T-helper 1 cell treated with Interleukin-12 subunit alpha and Interleukin-12 subunit beta and Interleukin-4 antibody, amounts not matched to agents 30 ng/mL and 1 ng/mL, for 36 hours (primary cell): ENCODE data around the gene ACRBP. TPM values are rescaled to one million over a fixed set of nuclear protein-coding genes. Genes with fewer than 3 reads are reported as not detected.

Experiments
- intact Hi-C: fragments of 100-400 bp; cut with micrococcal nuclease; formaldehyde crosslinking; loops from one replicate; pipeline ENCODE4 v1.15.1; 2024
- total RNA-seq: library from RNA; stranded (reverse); gene quantifications from 2 replicates; pipeline ENCODE4 v1.2.3, GENCODE V29; 2022

The ACRBP gene
- total RNA-seq, 1 donor from 2014 or later, result 1.0 TPM

DNA sequence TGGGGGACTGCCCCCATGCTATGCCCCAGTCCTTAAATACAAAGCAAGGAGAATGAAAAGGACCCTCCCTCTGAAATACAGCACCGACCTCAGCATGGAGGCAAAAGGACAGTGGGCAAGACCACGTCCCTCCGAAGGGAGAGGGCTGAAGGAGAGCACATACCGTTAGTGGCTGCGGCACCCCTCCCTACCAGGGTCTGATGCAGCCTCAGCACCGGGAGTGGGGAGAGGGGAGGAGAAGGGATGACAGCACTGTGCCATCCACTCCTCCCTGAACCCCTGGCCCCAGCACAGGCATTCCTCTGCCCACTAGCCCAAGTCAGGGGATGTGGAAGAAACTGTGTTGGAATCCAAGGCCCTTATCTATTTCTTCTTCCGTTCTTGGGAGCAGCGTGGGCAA lies 3.6 kb upstream of the ACRBP start:
- intact Hi-C loops, result no loop called here

DNA sequence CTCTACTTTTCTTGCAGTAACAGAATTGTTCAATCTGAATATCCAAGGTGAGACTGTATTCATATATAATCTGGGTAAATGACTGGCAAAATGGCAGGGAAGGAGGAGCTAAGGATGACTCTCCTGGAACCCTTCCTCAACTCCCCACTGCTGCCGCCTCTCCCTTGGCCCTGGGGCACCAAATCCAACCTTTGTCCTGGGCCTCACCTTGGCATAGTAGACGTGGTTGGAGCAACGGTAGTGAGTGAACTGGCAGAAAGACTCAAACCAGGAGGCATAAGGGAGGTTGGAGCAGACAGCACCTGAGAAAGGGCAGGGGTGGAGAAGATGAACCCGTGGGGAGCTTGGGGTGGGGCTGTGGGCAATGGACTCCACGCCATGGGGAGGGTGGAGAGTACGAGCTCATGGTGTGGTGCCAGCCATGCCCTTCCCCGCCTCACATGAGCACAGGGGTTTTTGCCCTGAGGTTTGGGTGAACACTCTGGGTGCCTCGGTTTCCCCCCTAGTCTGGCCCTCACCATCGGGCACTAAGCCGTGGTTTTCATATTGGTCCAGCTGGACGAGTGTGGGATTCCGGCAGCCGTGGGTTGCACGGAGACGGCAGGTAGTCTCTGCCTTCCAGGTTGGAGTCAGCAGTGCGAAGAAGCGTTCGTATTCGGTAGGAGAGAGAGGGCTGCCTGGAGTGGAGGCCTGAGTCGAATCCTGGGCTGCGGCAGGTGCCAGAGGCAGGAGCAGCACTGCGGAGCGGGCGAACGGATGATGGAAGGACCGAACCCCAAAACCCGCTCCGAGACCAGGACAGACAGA lies 753 bp downstream of the ACRBP start:
- intact Hi-C loops, result loop anchor here (1.0 kb wide), 1 partner anchor 11 kb away; the partner anchor contains the start of gene LPAR5

DNA sequence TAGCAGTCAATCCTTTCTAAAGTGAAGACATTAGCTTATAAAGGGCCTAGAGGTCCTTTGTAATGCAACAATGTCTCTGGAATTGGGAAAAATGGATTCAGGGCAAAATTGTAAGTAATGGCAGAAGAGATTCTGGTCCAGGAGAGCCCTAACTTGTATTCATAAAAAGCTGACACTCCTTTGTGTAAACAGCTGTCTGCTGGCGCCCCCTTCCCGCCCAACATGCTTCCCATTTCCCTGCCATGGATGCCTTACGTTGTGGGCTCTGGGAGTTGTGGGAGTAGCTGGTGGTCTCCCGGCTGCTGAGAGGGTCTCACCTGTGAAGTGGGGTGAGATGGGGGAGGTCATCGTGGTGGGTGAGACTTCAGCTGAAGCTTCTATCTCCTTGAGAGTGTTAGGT lies 2.3 kb downstream of the ACRBP start:
- intact Hi-C loops, result no loop called here

DNA sequence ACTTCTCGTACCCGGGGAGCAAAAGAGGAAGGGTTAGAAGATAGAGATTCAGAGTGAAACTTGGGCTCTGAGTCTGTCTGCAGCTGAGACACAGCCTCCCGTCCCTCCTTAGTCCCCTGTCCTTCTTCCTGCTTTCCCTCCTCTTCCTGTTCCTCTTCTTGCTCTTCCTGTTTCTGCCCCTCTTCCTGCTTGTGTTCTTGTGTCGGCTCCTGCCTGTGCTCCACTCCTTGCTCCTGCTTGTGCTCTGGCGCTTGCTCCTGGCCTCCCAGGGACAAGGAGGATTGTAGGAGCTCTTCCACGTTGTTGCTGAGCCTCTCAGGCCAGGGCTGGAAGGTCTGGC lies 3.0 kb downstream of the ACRBP start:
- intact Hi-C loops, result no loop called here

DNA sequence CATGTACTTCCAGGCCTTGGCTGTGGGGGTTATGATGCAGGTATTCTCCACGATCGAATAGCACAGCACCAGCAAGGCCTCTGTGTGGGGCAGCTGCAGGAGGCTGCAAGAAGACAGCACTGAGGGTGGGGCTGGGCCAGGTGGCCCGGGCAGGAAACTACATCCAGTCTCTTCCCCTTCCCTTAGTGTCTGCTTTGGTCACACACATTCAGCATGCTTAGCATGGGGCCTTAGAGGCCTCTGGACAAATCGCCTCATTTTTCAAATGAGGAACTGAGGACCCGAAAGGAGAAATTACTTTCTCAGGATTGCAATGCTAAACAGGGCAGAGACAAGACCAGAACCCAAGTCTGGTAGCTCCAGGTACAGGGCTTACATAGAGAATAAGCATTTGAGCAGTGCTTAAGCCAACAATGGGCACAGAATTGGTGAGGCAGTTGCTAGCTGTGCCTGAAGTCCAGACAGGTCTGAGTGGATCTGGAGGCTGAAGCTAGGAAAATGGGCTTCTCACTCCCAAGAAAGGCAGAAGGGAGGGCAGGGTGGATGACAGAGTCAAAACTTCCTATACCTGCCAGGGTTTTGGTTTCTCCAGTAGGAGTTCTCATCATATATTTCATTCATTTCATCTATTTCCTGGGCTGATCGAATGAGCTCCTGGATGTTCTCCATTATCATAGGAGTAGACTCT lies 3.5 kb downstream of the ACRBP start:
- intact Hi-C loops, result no loop called here

DNA sequence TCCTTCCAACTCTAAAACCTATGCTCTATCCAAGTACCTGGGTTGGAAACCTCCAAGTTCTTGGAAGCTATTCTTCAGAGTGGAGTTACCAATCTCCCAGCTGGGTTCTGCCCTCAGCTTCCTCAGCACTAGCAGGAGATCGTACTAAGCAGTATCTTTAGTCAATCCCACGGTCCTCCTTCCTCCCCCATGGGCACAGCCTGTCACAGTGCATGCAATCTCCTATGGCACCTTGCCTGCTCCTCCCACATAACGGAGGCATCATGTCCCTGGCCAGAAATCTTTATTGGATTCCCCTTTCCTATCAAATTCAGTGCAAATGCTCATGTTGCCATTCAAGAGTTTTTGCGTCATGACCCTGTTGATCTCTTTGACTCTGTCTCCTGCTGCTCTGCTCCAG lies 6.1 kb downstream of the ACRBP start:
- intact Hi-C loops, result no loop called here

DNA sequence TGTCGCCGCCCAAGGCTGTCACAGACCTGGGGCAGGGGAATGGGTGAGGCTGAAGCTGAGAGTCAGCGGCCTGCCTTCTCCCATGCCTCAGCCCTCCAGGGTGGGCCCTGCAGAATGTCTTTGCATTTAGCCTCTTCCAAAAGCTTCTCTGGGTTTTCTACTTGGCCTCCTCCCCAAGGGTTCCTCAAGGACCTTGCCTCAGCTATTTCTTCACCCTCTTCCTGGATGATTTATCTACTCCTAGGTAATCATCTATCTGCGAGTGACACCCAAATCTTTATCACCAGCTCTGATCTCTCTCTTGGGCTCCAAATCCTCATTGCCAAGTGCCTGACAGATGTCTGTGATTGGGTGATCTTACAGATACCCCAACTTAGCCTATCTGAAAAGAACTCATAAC lies 6.7 kb downstream of the ACRBP start:
- intact Hi-C loops, result no loop called here

DNA sequence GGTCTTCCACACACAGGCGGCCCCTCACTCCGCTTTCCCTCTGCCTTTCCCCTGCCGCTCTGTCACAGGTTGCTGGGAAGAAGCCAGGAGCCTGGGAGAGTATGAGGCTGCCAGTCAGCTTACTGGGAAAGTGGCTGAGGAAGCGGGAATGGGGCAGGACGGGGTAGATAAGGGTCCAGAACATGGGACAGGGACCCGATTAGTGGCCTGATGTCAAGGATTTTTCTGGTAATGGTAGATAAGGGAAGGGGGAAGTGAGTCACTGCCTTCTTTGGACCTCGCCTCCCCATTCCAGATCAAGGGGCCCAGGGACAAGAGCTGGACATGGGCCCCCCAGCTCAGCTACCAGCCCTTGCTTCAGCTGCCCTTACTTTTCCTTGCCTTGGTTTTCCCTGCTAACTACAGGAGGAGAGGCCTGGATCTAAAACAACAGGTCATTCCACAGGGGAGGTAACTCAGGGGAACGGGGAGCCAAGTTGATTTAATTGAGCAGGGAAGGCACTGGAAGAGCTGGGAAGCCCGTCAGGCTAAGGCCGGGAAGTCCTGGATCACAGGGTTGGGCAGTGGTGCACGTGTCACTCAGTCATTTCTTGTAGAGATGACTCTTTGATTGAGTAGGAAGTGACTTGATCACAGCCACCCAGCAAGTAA lies 8.0 kb downstream of the ACRBP start:
- intact Hi-C loops, result no loop called here

DNA sequence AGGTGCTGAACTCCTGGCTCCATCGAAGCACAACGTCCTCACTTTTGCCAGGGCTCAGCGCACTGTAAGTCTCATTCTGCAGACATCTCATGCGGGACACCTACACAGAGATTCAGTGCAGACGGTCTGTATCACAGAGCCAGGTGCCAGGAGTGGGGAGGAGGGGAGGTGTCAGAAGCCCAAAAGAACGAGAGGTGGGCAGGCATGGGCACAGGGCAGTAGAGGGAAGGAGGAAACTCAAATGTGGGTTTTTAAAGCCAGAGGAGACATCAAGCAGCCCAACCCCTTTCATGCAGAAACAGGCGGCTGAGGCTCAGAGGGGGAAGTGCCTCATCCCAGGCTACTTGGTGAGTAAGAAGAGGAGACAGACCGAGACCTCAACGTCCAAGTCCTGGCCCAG lies 8.9 kb downstream of the ACRBP start:
- intact Hi-C loops, result no loop called here

DNA sequence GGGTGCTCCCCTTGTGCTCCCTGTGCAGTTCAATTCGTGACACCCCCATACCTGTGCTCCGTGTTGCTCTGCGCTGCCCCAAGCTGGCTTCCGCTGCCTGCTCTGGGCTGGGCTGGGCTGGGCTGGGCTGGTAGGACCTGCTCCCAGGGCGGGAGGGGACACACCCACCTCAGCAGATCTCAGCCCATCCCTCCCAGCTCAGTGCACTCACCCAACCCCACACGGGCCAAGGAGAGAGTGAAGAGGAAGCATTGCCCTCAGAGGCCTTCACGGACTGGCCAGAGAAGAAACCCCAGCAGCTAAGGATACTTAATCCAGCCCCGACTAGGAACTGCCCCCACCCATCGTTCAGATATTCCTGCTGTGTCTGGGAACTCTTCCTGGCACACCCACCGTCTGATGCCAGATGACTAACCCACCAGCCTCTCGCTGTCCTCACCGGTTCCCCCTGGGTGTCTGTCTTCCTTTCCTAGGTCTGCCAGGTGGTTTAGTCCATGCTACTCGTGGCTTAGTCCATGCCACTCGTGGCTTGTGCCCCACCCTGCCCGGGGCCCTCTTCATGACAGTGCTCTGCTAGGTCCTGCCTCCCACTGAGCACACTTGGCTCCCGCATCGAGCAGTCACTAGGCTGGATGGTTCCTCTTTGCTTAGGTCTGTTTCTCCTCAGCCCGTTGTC lies 11.2 kb downstream of the ACRBP start, which contains the start of gene LPAR5:
Gene LPAR5 (minus strand): TSS at position 104 of the 676 bp plus-strand sequence. CDS start 14,711 bp downstream, outside the sequence.
- intact Hi-C loops, result loop anchor here (1.0 kb wide), 1 partner anchor 11 kb away; the partner anchor contains the start of gene ACRBP

DNA sequence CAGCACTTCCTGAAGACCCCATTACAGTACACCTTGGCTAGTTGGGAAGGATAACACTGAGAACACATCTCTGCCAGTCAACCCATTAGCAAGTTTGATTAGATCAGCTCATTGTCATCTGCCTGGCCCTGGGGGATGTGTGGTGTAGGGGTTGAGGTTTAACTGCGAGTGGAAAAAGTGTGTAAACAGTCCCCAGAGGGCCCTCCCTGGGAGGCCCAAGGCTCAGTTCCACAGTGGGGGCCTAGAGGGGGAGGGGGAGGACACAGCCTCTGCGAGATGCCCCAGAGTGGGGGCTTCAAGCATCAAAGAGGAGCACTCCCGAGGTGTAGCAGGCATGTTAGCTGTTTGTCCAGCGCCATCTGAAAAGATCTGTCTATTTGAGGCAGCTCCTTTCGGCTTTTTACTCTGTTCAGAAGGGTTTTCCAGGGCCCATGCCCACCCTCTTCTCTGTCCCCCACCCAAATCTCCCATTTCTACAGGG lies 11.8 kb downstream of the ACRBP start:
- intact Hi-C loops, result loop anchor here (1.0 kb wide), 1 partner anchor 12 kb away; the partner anchor contains the start of gene ACRBP

DNA sequence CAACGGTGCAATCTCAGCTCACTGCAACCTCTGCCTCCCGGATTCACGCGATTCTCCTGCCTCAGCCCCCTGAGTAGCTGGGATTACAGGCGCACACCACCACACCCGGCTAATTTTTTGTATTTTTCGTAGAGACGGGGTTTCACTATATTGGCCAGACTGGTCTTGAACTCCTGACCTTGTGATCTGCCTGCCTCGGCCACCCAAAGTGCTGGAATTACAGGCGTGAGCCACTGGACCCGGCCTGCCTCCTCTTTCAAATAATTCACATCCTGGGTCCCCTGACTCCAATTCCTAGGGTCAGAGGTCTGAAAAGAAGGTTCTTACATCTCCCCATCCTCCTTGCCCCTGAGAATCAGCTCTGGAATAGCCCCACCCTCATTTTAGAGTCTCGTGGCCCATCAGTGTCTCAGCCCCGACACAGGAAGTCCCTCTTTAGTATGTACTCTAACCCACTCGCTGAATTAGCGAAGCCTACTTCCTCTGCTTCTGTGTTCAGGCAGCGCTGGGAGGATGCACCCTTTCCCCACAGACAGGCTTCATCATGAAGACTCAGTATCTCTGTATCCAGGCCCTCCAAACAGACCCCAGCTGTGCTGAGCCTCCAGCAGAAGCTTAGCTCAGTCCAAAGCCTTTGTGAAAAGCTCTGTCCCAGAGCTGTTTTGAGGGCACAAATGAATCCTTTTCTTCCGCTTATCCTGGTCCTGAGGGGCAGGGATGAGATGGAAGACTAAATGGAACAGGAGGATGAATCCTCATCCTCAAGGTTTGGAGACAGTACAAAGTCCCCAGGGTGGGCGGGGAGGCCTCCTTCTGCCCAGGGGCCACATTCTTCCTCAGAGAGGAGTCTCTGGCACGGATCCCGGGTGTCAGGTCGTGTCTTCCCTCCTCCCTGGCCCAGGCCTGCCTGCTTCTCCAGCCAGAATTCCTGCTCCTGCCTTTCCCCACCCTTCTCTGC lies 14.9 kb downstream of the ACRBP start:
- intact Hi-C loops, result loop anchor here (1.0 kb wide), 2 partner anchors 31 to 57 kb away; partner anchors contain the start of genes ING4 and ZNF384

DNA sequence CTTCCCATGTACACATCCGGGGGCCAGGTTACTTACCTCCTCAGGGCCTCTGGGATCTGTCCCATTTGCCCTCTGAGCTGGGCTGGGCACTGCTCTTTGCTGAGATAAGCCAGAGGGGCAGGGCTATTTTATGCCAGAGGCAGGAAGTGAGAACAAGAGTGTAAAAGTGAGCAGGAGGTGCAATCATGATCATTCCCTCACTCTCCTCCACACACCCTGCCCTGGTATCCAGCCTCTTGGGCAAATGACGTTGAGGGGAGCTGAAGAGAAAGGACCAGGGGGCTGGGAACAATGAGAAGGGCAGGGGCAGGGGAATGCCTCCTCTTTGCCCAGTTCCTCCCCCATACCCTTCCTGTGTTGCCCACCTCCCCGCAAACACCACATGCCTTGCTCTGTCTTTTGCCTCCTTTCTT lies 15.7 kb downstream of the ACRBP start:
- intact Hi-C loops, result no loop called here

DNA sequence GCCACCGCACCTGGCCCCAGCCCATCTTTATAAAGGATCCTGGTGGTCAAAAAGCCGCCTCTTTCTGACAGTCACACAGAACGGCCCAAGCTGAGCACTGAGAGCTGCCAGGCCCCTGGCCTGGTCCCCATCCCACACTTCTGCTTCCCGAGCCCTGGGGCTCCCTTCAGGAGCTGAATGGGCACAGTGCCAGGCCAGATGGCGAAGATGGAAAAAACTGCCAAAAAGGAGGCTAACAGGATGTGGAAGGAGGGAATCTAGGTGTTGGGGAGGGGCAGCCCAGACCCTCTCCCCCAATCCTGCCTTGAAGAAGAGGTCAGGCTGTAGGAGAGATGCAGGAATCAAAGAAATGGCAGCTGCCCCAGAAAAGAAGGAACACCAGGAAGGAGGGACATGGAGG lies 16.5 kb downstream of the ACRBP start:
- intact Hi-C loops, result no loop called here

DNA sequence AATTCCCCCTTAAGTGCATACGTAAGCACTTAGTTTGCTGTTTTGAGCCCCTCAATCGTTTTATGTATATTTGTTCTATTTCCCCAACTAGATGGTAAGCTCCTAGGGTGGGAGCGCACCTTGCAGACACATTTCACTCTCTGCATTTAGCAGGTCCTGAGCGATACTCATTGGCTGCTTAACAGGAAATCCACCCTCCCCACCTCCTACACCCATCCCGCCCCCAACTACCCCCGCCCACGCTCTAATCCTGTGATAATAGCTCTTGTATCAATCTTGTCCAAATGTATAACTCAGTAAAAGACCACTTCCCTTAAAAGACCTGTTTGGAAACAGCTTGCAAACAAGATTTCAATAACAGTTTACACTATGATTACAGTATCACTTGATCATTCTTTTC lies 19.6 kb downstream of the ACRBP start:
- intact Hi-C loops, result loop anchor here (1.0 kb wide), 1 partner anchor 36 kb away; the partner anchor contains the start of gene ING4

DNA sequence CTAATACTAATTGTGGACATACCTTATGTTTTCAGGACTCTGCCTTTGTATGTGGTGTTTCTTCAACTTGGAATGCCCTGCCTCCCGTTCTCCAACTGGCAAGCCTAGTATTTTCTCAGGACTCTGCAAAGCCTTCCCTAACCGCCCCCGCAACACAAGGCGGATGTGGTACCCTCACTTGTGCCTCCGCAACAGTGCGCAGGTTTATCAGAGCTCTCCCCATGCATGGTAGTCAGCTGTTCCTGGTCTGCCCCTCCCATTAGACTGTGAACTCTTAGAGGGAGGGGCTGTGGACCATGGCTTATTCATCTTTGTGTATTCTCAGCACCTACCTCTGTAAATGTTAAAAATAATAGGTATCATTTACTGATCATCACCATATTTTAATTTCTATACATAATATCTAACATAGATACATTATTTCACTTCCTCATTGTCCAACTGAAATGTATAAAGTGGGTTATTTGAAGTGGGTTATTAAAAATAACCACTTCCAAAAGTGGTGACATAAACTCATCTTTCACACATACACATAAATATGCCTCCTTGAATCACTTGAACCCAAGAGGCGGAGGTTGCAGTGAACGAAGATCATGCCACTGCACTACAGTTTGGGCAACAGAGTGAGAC lies 20.5 kb downstream of the ACRBP start:
- intact Hi-C loops, result loop anchor here (1.0 kb wide), 1 partner anchor 37 kb away; the partner anchor contains the start of gene ING4

DNA sequence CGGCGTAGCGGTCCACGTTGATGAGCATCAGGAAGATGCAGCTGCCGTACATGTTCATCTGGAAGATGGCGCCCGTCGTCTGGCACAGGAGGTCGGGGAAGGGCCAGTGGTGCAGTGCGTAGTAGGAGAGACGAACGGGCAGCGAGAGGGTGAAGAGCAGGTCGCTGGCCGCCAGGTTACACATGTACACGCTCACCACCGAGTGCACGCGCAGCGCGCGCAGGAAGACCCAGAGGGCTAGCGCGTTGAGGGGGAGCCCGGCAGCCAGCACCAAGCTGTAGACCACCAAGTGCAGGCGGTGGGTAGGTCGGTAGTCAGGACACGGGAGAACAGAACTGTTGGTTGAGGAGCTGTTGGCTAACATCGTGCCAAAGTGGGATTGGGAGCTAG lies 26.4 kb downstream of the ACRBP start:
- intact Hi-C loops, result no loop called here

DNA sequence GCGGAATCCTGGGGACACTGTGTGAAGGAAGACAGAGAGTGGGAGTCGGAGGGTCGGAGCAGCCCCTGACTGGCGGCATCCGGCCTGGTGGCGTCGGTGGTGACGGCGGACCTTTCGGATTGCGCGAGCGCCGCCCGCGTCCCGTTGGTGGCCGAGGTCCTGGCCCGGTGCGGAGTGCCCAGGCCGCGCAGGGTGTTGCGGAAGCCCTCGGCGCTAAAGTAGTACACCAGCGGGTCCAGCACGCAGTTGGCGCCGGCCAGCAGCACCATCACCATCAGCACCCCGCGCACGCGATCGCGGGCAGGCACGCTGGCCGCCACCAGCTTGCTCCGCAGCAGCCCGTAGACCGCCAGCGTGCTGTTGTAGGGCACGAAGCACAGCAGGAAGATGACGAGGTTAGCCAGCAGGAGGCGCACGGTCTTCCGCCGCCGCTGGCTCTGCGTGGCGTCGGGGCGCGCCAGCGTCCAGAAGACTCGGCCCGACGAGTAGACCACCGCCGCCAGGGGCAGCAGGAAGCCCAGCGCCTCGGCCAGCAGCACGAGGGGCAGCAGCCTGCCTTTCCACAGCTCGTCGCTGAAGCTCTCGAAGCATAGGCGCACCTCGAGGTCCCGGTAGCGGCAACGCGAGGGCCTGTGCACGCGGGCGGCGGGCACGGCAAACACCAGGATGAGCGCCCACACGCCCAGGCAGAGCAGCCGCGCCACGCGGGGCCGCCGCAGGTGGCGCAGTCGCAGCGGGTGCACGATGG lies 26.9 kb downstream of the ACRBP start:
- intact Hi-C loops, result no loop called here
